Thyroid gland (tissue), 4 donors: ENCODE measurements around the gene MLC1. TPM values are rescaled to one million over a fixed set of nuclear protein-coding genes. Genes with fewer than 3 reads are reported as not detected.

Experiments used
- DNase-seq, 2 donors: peaks; one replicate each; pipeline ENCODE4 v3.0.0-alpha.2; 2019
- H3K27ac ChIP-seq, 3 donors: fragments of 200-600 bp; sonication (generic); 1 replicate in 2 of 3; 2 replicates in 1 of 3; pipeline ENCODE4 v1.5.1; 2016 to 2019; ENCODE audit warnings: mild to moderate bottlenecking in 1 of 3, moderate library complexity in 1 of 3
- H3K27me3 ChIP-seq: fragments of 200-600 bp; sonication (generic); one replicate; pipeline ENCODE4 v1.5.1; 2019
- H3K36me3 ChIP-seq, 2 donors: fragments of 200-600 bp; sonication (generic); one replicate each; pipeline ENCODE4 v1.5.1; 2016 to 2019
- H3K4me1 ChIP-seq, 2 donors: fragments of 200-600 bp; sonication (generic); one replicate each; pipeline ENCODE4 v1.5.1; 2017 to 2019
- H3K4me3 ChIP-seq, 3 donors: fragments of 200-600 bp; sonication (generic); replicated peaks in 1 of 3; 1 replicate in 2 of 3; 2 replicates in 1 of 3; pipeline ENCODE4 v1.5.1; 2016; ENCODE audit warnings: mild to moderate bottlenecking in 1 of 3
- H3K9me3 ChIP-seq: fragments of 200-600 bp; sonication (generic); one replicate; pipeline ENCODE4 v1.5.1; 2017
- POLR2A ChIP-seq, 2 donors: fragments of 450-650 bp; IDR thresholded peaks; one replicate each; pipeline ENCODE4 v1.6.1; 2017; ENCODE audit warnings: antibody characterized with exemption in 2 of 2, mild to moderate bottlenecking in 2 of 2, moderate library complexity in 1 of 2
- WGBS, 2 donors: methylation state at CpG; one replicate each; pipeline ENCODE4 v1.1.5; 2017; 5-methylcytosine and 5-hydroxymethylcytosine counted together
- intact Hi-C: fragments of 100-400 bp; cut with DNase I; formaldehyde crosslinking; loops from one replicate; pipeline ENCODE4 v1.15.1; 2023
- total RNA-seq, 4 donors: library from RNA; depleted of rRNA; stranded (reverse); fragments of >200 nt; gene quantifications; one replicate each; pipeline ENCODE4 v1.2.3, GENCODE V29; 2016
- TF ChIP-seq, protein P1 (sequence below), 6 experiments: fragments of 200-600 bp in 3 of 6; fragments of 450-650 bp in 3 of 6; sonication (generic) in 3 of 6; IDR thresholded peaks; one replicate each; pipeline ENCODE4 v1.5.1; 2016 to 2019; ENCODE audit warnings: antibody characterized with exemption in 6 of 6, mild to moderate bottlenecking in 2 of 6, inconsistent platforms in 1 of 6, moderate library complexity in 1 of 6

MLC1 gene
- total RNA-seq, 4 donors from 2014 or later = 0.11 TPM; not detected in 3

- TF ChIP-seq POLR2A (IDR thresholded peaks at IDR 0.05) = no peak
- TF ChIP-seq, protein P1, sequence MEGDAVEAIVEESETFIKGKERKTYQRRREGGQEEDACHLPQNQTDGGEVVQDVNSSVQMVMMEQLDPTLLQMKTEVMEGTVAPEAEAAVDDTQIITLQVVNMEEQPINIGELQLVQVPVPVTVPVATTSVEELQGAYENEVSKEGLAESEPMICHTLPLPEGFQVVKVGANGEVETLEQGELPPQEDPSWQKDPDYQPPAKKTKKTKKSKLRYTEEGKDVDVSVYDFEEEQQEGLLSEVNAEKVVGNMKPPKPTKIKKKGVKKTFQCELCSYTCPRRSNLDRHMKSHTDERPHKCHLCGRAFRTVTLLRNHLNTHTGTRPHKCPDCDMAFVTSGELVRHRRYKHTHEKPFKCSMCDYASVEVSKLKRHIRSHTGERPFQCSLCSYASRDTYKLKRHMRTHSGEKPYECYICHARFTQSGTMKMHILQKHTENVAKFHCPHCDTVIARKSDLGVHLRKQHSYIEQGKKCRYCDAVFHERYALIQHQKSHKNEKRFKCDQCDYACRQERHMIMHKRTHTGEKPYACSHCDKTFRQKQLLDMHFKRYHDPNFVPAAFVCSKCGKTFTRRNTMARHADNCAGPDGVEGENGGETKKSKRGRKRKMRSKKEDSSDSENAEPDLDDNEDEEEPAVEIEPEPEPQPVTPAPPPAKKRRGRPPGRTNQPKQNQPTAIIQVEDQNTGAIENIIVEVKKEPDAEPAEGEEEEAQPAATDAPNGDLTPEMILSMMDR (IDR thresholded peaks at IDR 0.05) = no peak
- peaks cover 4 to 22% of the 10 kb centered on the region in 2 donors for H3K4me1 ChIP-seq
- intact Hi-C loops = no loop called here
- WGBS, 2 donors = 73 to 81% methylated on average over 8 to 19 of the region's 28 CpGs
- no peak overlapping the region for H3K4me3 ChIP-seq
- H3K36me3 ChIP-seq = no peaks in the 10 kb centered on the region
- DNase-seq = no peak
- H3K27me3 ChIP-seq = no peaks in the 10 kb centered on the region
- no peaks in the 10 kb centered on the region for H3K9me3 ChIP-seq
- H3K27ac ChIP-seq = no peak overlapping the region
These were observed 27.2 kb upstream of the MLC1 start for GRCh38 chr22:50112151-50113118.

DNA sequence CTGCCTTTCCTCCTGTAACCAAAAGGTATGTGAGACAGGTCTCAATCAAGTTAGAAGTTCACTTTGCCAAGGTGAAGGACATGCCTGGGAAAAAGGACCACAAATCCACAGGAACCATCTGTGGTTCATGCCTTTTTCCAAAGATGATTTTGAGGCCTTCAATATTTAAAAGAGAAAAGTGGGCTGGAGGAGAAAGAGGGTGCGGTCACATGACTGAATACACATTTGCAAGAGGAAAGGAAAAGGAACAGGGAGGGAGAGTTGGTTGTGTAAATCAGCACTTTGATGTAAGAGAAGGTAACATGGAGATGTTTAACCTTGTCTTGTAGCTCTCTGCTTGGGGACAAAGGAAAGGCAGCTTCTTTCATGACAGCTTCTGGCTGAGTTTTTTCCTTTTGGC lies 25.8 kb upstream of the MLC1 start:
- TF ChIP-seq POLR2A (IDR thresholded peaks at IDR 0.05) = no peak
- TF ChIP-seq, protein P1 (IDR thresholded peaks at IDR 0.05) = no peak
- Histone ChIP-seq H3K27me3 (no peaks in the 10 kb centered on the region), H3K36me3 (no peaks in the 10 kb centered on the region), H3K9me3 (no peaks in the 10 kb centered on the region), H3K4me1 (peaks cover 4 to 22% of the 10 kb centered on the region in 2 donors), H3K27ac (no peak overlapping the region), H3K4me3 (no peak overlapping the region)
- intact Hi-C loops = no loop called here
- DNase-seq = no peak
- 93 to 94% methylated on average over 1 of the region's 1 CpG for WGBS, 2 donors

GRCh38 chr22:50107529-50107928 lies 22.3 kb upstream of the MLC1 start:
- Histone ChIP-seq H3K27me3 (no peaks in the 10 kb centered on the region), H3K9me3 (no peaks in the 10 kb centered on the region), H3K36me3 (no peaks in the 10 kb centered on the region), H3K27ac (no peak overlapping the region), H3K4me3 (no peak overlapping the region), H3K4me1 (peaks cover 0 to 3% of the 10 kb centered on the region in 2 donors)
- TF ChIP-seq, protein P1 (IDR thresholded peaks at IDR 0.05) = no peak
- no peak for TF ChIP-seq POLR2A (IDR thresholded peaks at IDR 0.05)
- 81 to 84% methylated on average over 9 of the region's 9 CpGs for WGBS, 2 donors
- intact Hi-C loops = no loop called here
- DNase-seq = no peak

GRCh38 chr22:50105208-50106100 lies 20.2 kb upstream of the MLC1 start:
- no peak for TF ChIP-seq POLR2A (IDR thresholded peaks at IDR 0.05)
- TF ChIP-seq, protein P1 (IDR thresholded peaks at IDR 0.05) = no peak
- H3K27me3 ChIP-seq = no peaks in the 10 kb centered on the region
- no peaks in the 10 kb centered on the region for H3K9me3 ChIP-seq
- no peak overlapping the region for H3K27ac ChIP-seq
- H3K36me3 ChIP-seq = no peaks in the 10 kb centered on the region
- DNase-seq = no peak
- H3K4me3 ChIP-seq = no peak overlapping the region
- no peaks in the 10 kb centered on the region for H3K4me1 ChIP-seq
- WGBS, 2 donors = 63 to 69% methylated on average over 9 of the region's 9 CpGs
- intact Hi-C loops = no loop called here
